ENCODE results near the gene NTNG2.

NTNG2 gene

GRCh38 chr9:132147331-132147730, 14.5 kb upstream of the NTNG2 start:
- FAIRE-seq: no peak

- FAIRE-seq: no peak
Observed at GRCh38 chr9:132147839-132148238, 14.0 kb upstream of the NTNG2 start.

GRCh38 chr9:132150256-132150655, 11.6 kb upstream of the NTNG2 start:
- FAIRE-seq: no peak

DNA sequence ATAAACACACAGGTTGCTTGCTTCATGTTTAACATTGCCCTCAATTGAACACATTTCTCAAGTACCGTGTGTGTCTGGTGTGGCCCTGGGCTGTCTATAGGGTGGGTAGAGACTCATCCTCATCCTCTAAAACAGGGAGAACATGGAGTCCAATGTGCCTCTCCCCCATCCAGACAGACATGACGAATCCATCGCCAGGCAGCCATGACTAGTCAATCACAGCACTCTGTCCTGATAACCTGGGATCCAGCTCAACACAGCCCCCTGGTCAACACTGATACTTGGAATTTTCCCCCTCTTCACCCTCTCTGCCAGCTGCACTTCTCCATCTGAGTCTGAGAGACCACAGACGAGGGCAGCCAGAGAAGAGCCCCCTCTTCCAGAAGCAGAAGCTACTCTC, 10.7 kb upstream of the NTNG2 start:
- no peak for FAIRE-seq

GRCh38 chr9:132152231-132152630, 9.6 kb upstream of the NTNG2 start:
- no peak for FAIRE-seq

DNA sequence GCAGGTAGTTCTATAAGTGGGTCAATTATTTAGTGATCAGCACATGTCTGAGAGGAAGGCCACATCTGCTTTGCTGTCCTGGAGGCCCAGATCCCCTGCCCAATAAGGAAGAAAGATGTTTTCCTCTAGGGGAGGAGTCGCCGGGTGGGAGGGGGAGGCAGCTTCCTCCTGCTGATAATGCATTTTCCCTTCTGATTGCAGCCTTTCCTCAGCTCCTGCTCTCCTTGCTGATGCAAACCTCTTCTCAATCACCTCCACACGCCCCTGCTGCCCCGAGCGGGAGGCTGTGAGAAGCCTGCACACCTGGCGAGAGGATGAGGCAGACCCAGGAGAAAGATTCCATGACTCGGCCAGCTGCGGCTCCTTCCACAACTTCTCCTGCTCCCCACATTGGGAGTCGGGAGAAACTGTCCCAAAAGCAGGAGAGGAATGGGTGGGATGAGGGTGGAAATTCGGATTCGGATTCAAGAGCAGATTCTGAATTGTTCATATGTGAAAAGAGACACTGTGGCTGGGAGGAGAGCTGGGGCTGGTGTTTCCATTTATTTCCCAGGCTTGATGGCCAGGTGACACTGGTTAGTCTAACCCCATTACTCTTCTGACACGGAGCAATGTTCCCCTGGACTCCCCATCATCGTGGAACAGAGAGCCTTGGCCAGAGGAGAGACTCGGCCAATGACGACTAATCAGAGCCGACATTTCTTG, 6.8 kb upstream of the NTNG2 start:
- no peak for FAIRE-seq

- FAIRE-seq: no peak
Observed at GRCh38 chr9:132155568-132155895, 6.3 kb upstream of the NTNG2 start.

DNA sequence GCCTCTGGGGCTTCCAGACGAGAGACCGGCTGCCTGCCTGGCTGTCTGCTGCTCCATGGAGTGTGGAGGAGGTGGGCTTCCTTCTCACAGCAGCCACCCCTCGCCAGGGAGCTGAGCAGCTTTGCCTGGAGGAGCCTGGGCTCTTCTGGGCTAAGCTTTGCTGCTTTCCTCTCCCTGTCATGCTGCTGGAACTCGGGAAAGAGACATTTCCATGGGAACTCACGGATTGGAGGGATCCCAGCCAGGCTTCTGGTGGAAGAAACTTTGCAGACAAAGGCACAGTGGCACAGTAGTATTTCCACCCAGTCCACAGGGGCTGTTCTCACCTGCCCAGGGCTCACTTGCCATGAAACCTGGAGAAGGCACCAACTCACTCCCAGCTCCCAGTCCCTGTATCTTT, 5.6 kb upstream of the NTNG2 start:
- FAIRE-seq: no peak

DNA sequence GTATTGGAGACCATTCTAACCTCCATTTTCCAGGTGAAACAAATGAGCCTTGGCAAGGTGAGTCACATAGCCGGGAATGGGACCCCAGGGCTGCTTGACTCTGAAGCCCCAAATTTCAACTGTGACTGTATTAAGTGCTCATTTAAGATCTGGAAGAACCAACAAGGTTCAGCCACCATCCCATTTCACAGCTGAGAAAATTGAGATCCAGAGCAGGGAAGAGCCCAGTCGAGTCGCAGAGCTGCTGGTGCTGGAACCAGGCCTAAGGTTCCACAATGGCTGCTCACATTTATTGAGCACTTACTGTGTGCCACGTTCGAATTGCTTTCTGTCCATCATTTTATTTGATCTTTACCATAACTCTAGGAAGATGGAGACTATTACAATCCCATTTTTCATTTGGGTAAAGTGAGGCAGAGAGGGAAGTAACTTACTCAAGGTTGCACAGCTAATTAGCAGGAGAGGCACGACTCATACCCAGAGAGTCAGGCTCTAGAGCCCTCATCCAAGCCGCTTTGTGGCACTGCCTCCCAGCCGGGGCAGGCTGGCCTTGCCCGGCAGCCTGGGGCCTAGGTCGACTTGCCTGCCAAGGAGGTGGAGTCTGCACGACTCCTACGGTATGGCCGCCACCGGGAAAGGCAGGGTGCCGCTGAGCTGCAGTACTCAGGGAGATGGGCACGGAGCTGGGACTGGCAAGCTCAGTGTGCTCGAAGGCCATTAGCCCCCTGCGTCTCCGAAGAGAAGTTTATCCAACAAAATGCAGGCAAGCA, 4.3 kb upstream of the NTNG2 start:
- FAIRE-seq: no peak

GRCh38 chr9:132160802-132161742, 786 bp upstream of the NTNG2 start:
- FAIRE-seq: no peak

DNA sequence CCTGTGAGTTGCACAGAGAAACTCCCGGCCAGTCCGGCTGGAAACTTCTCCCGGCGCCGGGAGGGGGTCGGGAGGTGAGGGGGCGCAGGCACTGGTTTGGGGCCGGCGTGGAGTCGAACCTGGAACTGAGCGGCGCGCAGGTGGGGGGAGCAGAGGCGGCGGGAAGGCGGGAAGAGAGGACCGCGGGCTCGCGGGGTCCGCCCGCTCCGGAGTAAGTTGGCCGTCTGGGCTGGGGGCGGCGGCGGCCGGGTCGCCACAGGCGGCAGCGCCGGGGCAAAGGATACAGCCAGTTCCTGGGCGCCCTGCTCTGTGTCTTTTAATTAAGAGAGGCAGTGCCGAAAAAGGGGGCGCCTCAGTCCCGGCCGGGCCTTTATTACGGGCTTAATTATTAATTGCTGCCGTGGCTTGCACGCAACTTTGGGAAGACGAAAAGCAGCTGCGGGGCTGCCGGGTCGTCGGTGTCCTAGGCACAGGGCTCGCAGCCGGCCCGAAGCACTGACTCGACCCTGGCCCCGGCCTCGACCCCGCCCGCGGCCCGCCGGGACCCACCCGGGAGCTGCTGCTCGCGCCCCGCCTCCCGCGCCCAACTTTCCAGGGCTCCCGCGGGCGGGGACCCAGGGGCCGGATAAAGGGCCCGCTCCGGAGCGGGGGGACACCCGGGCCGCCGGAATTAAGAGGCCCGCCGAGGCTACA, 1.1 kb downstream of the NTNG2 start:
- no peak for FAIRE-seq

- no peak for FAIRE-seq
Observed at GRCh38 chr9:132163457-132163875, 1.6 kb downstream of the NTNG2 start.

- no peak for FAIRE-seq
Observed at GRCh38 chr9:132163876-132164603, 2.2 kb downstream of the NTNG2 start.

GRCh38 chr9:132164604-132165362, 2.9 kb downstream of the NTNG2 start:
- no peak for FAIRE-seq

DNA sequence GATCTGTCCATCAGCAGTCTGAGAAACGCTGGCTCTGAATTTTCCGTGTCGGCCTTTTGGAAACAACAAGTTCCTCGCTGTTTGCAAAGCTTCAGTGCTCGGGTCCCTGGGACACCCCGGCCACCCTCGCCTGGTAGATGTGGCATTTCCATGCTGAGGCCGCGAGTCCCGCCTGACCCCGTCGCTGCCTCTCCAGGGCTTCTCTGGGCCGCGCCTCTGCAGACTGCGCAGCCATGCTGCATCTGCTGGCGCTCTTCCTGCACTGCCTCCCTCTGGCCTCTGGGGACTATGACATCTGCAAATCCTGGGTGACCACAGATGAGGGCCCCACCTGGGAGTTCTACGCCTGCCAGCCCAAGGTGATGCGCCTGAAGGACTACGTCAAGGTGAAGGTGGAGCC, 4.7 kb downstream of the NTNG2 start:
- FAIRE-seq: no peak

- FAIRE-seq: no peak
Observed at GRCh38 chr9:132167192-132167591, 5.3 kb downstream of the NTNG2 start.

DNA sequence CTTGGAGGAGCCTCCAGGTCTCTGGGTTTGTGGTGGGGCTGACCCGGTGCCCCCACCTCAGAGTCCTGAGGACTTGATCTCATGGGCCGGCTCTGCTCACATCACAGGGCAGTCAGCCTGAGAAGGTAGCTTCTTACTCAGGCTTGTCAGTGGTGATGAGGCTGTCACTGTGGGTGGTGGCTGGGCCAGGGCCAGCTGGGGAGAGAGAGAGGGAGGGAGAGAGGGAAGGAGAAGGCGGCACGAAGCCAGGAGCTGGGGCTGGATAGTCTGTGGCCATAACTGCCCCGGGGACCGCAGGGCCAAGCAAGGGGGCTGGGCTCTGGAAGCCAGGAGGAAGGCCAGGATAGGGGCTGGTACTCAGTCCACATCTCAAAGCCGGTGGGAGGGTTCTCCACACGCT, 6.5 kb downstream of the NTNG2 start:
- no peak for FAIRE-seq

DNA sequence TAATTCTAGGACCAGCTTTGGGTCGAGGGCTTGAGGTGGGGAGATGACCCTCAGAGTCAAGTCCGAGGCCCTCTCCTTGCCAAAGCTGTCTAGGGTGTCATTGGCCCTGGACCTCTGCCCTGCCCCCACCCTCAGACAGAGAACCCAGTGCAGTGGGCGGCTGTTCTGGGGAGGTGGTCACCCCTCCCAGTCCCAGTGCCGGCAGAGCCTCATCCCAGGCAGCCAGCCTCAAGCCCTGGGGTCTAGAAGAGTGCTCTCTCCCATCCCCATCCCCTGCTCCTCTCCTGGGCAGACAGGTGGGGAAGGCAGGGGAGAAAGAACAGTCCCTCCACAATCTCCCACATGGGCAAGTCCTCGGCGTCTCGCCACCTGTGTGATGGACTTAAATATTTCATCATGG, 7.0 kb downstream of the NTNG2 start:
- no peak for FAIRE-seq

GRCh38 chr9:132169672-132170392, 8.0 kb downstream of the NTNG2 start:
- FAIRE-seq: no peak

DNA sequence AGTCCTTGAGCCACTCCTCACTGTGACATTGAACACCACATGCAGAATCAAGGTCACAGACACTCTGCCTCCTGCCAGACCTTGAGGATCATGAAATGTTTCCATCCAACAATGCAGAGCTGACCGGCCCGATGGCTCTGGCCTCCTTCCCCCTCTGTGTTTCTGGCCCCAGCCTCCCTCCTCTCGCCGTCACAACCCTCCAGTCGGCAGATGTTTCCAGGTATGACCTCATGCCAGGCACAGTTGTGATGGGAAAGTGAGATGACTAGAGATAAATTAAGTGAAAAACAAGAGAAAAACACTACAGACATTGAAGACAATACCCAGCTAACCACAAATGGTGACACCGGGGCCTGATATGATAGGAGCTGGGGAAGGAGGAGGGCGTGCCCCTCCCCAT, 9.8 kb downstream of the NTNG2 start:
- FAIRE-seq: no peak

DNA sequence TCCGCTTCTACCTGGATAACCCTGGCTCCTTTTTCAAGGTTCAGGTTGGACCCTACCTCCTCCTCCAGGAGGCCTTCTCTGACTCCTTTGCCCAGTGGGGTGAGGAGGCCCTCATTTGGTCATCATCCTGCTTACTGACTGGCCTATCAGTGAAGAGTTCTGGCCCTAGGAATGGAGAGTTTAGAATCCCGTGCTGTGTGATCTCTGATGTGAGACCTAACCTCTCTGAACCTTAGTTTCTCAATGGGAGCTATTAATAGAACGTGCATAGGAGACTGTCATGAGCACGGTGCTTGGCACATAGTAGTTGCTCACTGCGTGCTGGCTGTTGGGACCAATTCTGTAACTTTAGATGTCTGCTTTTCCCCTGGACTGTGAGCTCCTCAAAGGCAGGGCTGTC, 10.3 kb downstream of the NTNG2 start:
- no peak for FAIRE-seq
